ENCODE data around the gene OR9G4.

- no peak for TF ChIP-seq CTCF (IDR thresholded peaks at IDR 0.05)
- TF ChIP-seq POLR2A (IDR thresholded peaks at IDR 0.05), result no peak
Observed at GRCh38 chr11:56750190-56750589, 1.7 kb upstream of the OR9G4 start.

All from ovary (tissue), 3 donors.